Lower leg skin (tissue), 4 donors: ENCODE results near the gene PLPP2. TPM values are rescaled to one million over a fixed set of nuclear protein-coding genes. Genes with fewer than 3 reads are reported as not detected.
"Not testable (repeated sequence)": the region's sequence is repeated elsewhere in the genome, so short reads cannot be mapped to it uniquely, and the experiment has no call there.

ENCODE experiments used
- DNase-seq, 2 donors: peaks; one replicate each; pipeline ENCODE4 v3.0.0-alpha.2; 2019; ENCODE audit warnings: low spot score in 2 of 2
- H3K4me3 ChIP-seq: fragments of 200-600 bp; sonication (generic); 2 replicates; pipeline ENCODE4 v1.5.1; 2017; ENCODE audit warnings: mild to moderate bottlenecking, low read depth; ENCODE audit not compliant: poor library complexity, severe bottlenecking
- CTCF ChIP-seq, 3 donors: fragments of 450-650 bp; IDR thresholded peaks; one replicate each; pipeline ENCODE4 v1.5.1; 2016; ENCODE audit warnings: antibody characterized with exemption in 3 of 3, mild to moderate bottlenecking in 3 of 3, moderate library complexity in 2 of 3
- POLR2A ChIP-seq, 2 donors: fragments of 450-650 bp; IDR thresholded peaks; one replicate each; pipeline ENCODE4 v1.6.1; 2016 to 2017; ENCODE audit warnings: antibody characterized with exemption in 2 of 2, mild to moderate bottlenecking in 1 of 2, moderate library complexity in 1 of 2
- WGBS, 2 donors: methylation state at CpG; one replicate each; pipeline ENCODE4 v1.1.5; 2018; 5-methylcytosine and 5-hydroxymethylcytosine counted together
- intact Hi-C: fragments of 100-400 bp; cut with DNase I; formaldehyde crosslinking; loops from one replicate; pipeline ENCODE4 v1.15.0; 2023; ENCODE audit warnings: low total_unique reads
- total RNA-seq, 4 donors: library from RNA; depleted of rRNA; stranded (reverse); fragments of >200 nt; gene quantifications; one replicate each; pipeline ENCODE4 v1.1.0, GENCODE V29; 2016

PLPP2 gene
- total RNA-seq, 4 donors from 2014 or later: 68.2 to 134 (median 102) TPM

- DNase-seq: no peak
- TF ChIP-seq POLR2A (IDR thresholded peaks at IDR 0.05) (no peak), CTCF (IDR thresholded peaks at IDR 0.05) (no peak)
- WGBS, 2 donors: 51 to 60% methylated on average over 6 of the region's 6 CpGs
- intact Hi-C loops: no loop called here
- H3K4me3 ChIP-seq: no peak overlapping the region
These were observed 19.3 kb downstream of the PLPP2 start for GRCh38 chr19:271856-272255.

GRCh38 chr19:270766-271318 lies 20.4 kb downstream of the PLPP2 start:
- intact Hi-C loops, DNase-seq, H3K4me3 ChIP-seq: not testable (repeated sequence)
- WGBS, 2 donors: 77 to 89% methylated on average over 10 to 12 of the region's 12 CpGs

DNA sequence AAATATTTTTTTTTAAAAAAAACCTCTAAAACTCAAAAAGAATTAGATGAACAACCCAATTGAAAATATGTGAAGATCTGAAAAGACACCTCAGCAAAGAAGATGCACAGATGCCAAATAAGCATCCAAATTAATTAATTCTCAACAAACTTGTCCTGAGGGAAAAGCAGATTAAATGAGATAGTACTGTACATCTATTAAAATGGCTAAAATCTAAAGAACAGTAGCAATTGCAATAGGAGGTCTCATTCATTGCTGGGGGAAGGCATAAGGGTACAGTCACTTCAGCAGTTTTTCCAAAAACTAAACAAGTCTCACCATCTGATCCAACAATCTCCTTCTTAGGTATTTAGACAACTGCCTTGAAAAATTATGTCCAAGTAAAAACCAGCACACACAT lies 22.0 kb downstream of the PLPP2 start:
- TF ChIP-seq CTCF (IDR thresholded peaks at IDR 0.05) (no peak), POLR2A (IDR thresholded peaks at IDR 0.05) (no peak)
- no peak overlapping the region for H3K4me3 ChIP-seq

GRCh38 chr19:262125-262524 lies 29.1 kb downstream of the PLPP2 start:
- no peak for TF ChIP-seq CTCF (IDR thresholded peaks at IDR 0.05)
- TF ChIP-seq POLR2A (IDR thresholded peaks at IDR 0.05): no peak
- H3K4me3 ChIP-seq: no peak overlapping the region
- intact Hi-C loops: no loop called here
- 86 to 88% methylated on average over 1 of the region's 1 CpG for WGBS, 2 donors
- no peak for DNase-seq

More for the DNA sequence above, 22.0 kb downstream of the PLPP2 start:
- DNase-seq: no peak
- intact Hi-C loops: no loop called here

DNA sequence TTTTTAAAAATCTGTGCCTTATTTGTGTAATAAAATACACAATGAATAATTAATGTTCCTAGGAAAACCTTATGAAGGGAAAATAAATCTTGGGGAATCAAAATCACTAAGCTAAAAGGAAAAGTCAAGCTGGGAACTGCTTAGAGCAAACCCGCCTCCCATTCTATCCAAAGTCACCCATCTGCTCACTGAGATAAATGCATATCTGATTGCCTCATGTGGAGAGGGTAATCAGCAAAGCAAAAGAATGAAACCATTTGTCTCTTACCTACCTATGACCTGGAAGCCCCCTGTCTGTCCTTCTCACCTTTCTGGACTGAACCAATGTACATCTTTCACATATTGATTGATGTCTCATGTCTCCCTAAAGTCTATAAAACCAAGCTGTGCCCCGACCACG lies 34.4 kb downstream of the PLPP2 start:
- DNase-seq, H3K4me3 ChIP-seq, intact Hi-C loops: not testable (repeated sequence)
- 74 to 76% methylated on average over 3 of the region's 3 CpGs for WGBS, 2 donors

GRCh38 chr19:252421-253186 lies 38.6 kb downstream of the PLPP2 start:
- WGBS, 2 donors: 51 to 59% methylated on average over 7 of the region's 7 CpGs
- DNase-seq: not testable (repeated sequence)

GRCh38 chr19:246551-246950 lies 44.7 kb downstream of the PLPP2 start:
- no peak overlapping the region for H3K4me3 ChIP-seq
- TF ChIP-seq POLR2A (IDR thresholded peaks at IDR 0.05): no peak
- no peak for TF ChIP-seq CTCF (IDR thresholded peaks at IDR 0.05)
- intact Hi-C loops: no loop called here
- no peak for DNase-seq
- 81 to 84% methylated on average over 41 to 48 of the region's 48 CpGs for WGBS, 2 donors

More at GRCh38 chr19:252421-253186, 38.6 kb downstream of the PLPP2 start:
- H3K4me3 ChIP-seq, intact Hi-C loops: not testable (repeated sequence)

DNA sequence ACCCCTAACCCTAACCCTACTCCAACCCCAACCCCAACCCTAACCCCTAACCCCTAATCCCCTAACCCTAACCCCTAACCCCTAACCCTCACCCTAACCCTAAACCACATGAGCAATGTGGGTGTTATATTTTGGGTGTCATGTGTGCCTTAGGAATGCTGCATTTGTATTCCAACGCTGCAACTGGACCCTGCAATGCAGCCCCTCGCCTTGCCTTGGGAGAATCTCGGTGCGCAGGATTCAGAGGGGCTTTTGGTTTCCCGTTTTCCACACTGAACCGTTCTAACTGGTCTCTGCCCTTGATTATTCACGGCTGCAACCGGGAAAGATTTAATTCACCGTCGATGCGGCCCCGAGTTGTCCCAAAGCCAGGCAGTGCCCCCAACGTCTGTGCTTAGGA lies 45.3 kb downstream of the PLPP2 start:
- intact Hi-C loops, H3K4me3 ChIP-seq, DNase-seq: not testable (repeated sequence)
- WGBS, 2 donors: 75 to 83% methylated on average over 13 of the region's 13 CpGs
